HepG2 (cell line): ENCODE measurements around the gene EIF5.

Source experiments
- FOXA1 ChIP-seq, 2 experiments: fragments of 450-650 bp in 1 of 2; sonication (generic) in 1 of 2; formaldehyde crosslinking in 1 of 2; IDR thresholded peaks; 2 replicates each; pipeline versions ENCODE4 v1.4.0 to v1.6.1; 2016 to 2020; ENCODE audit warnings: missing genetic modification reagents in 1 of 2
- KDM2A ChIP-seq: sonication (generic); formaldehyde crosslinking; IDR thresholded peaks from 2 replicates; pipeline ENCODE4 v1.4.0; 2020; ENCODE audit warnings: low read depth, missing genetic modification reagents, borderline replicate concordance
- MAFG ChIP-seq: sonication (generic); formaldehyde crosslinking; IDR thresholded peaks from 2 replicates; pipeline ENCODE4 v1.5.1; 2020; ENCODE audit warnings: mild to moderate bottlenecking, missing genetic modification reagents
- MYC ChIP-seq: sonication (generic); formaldehyde crosslinking; IDR thresholded peaks from 2 replicates; pipeline ENCODE4 v1.9.0; 2021; ENCODE audit warnings: missing genetic modification reagents, borderline replicate concordance
- MZF1 ChIP-seq: sonication (generic); formaldehyde crosslinking; IDR thresholded peaks from 2 replicates; pipeline ENCODE4 v1.8.1; 2023; ENCODE audit warnings: mild to moderate bottlenecking, missing genetic modification reagents, borderline replicate concordance
- PHF8 ChIP-seq: sonication (generic); formaldehyde crosslinking; IDR thresholded peaks from 2 replicates; pipeline ENCODE4 v1.5.0; 2020; ENCODE audit warnings: missing genetic modification reagents
- POLR2A ChIP-seq, 2 experiments: IDR thresholded peaks; 2 replicates each; pipeline ENCODE4 v1.6.1; 2011; ENCODE audit warnings: low read depth in 2 of 2, low read length in 2 of 2, mild to moderate bottlenecking in 1 of 2, moderate library complexity in 1 of 2; ENCODE audit not compliant: insufficient read depth in 1 of 2
- POLR2AphosphoS5 ChIP-seq: IDR thresholded peaks from 2 replicates; pipeline ENCODE4 v1.6.1; 2012; ENCODE audit warnings: low read depth, low read length
- RNF2 ChIP-seq: fragments of 450-650 bp; conservative IDR thresholded peaks from 2 replicates; pipeline ENCODE4 v1.6.1; 2016; ENCODE audit warnings: low read depth
- RXRA ChIP-seq: sonication (generic); formaldehyde crosslinking; IDR thresholded peaks from 2 replicates; pipeline ENCODE4 v1.5.1; 2020; ENCODE audit warnings: missing genetic modification reagents
- ZMAT3 ChIP-seq: sonication (generic); formaldehyde crosslinking; conservative IDR thresholded peaks from 2 replicates; pipeline ENCODE4 v1.7.0; 2021; ENCODE audit warnings: missing genetic modification reagents
- ZNF274 ChIP-seq: sonication (generic); formaldehyde crosslinking; IDR thresholded peaks from 2 replicates; pipeline ENCODE4 v1.5.1; 2020; ENCODE audit warnings: mild to moderate bottlenecking, missing genetic modification reagents
- TF ChIP-seq, protein P1 (sequence below): sonication (generic); formaldehyde crosslinking; IDR thresholded peaks from 2 replicates; pipeline ENCODE4 v1.4.0; 2020; ENCODE audit warnings: missing genetic modification reagents
- TF ChIP-seq, protein P2 (sequence below): sonication (generic); formaldehyde crosslinking; IDR thresholded peaks from 2 replicates; pipeline ENCODE4 v1.5.0; 2020; ENCODE audit warnings: mild to moderate bottlenecking, missing genetic modification reagents, moderate library complexity

- TF ChIP-seq MZF1 (CRISPR knock-in tag) (no peak), POLR2AphosphoS5 (no peak), POLR2A (IDR thresholded peaks at IDR 0.05; ENCODE audit: insufficient read depth in 1 of 2, low read depth in 2 of 2, low read length in 2 of 2) (no peak), FOXA1 (IDR thresholded peaks at IDR 0.05) (no peak), FOXA1 (CRISPR knock-in tag; IDR thresholded peaks at IDR 0.05) (no peak), ZMAT3 (CRISPR knock-in tag) (no peak), RNF2 (no peak), MAFG (no peak), MYC (CRISPR knock-in tag) (no peak), KDM2A (no peak), ZNF274 (CRISPR knock-in tag) (no peak), PHF8 (no peak), RXRA (CRISPR knock-in tag) (peak; percentile 53; the same call in 1 of the 2 replicates)
- TF ChIP-seq, protein P1, sequence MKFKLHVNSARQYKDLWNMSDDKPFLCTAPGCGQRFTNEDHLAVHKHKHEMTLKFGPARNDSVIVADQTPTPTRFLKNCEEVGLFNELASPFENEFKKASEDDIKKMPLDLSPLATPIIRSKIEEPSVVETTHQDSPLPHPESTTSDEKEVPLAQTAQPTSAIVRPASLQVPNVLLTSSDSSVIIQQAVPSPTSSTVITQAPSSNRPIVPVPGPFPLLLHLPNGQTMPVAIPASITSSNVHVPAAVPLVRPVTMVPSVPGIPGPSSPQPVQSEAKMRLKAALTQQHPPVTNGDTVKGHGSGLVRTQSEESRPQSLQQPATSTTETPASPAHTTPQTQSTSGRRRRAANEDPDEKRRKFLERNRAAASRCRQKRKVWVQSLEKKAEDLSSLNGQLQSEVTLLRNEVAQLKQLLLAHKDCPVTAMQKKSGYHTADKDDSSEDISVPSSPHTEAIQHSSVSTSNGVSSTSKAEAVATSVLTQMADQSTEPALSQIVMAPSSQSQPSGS: no peak
- TF ChIP-seq, protein P2, sequence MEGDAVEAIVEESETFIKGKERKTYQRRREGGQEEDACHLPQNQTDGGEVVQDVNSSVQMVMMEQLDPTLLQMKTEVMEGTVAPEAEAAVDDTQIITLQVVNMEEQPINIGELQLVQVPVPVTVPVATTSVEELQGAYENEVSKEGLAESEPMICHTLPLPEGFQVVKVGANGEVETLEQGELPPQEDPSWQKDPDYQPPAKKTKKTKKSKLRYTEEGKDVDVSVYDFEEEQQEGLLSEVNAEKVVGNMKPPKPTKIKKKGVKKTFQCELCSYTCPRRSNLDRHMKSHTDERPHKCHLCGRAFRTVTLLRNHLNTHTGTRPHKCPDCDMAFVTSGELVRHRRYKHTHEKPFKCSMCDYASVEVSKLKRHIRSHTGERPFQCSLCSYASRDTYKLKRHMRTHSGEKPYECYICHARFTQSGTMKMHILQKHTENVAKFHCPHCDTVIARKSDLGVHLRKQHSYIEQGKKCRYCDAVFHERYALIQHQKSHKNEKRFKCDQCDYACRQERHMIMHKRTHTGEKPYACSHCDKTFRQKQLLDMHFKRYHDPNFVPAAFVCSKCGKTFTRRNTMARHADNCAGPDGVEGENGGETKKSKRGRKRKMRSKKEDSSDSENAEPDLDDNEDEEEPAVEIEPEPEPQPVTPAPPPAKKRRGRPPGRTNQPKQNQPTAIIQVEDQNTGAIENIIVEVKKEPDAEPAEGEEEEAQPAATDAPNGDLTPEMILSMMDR (CRISPR knock-in tag): no peak
Observed at GRCh38 chr14:103372552-103373304, 38.7 kb downstream of the EIF5 start.
